WTC11 (cell line): Measurements from ENCODE around the gene PER1. TPM values are rescaled to one million over a fixed set of nuclear protein-coding genes. Genes with fewer than 3 reads are reported as not detected.

Experiments used
- ATAC-seq: fragments of 200-7000 bp; cut with Tn5 transposase; 2 replicates; pipeline ENCODE4 v1.10.0; 2021; ENCODE audit warnings: mild to moderate bottlenecking, moderate library complexity
- CTCF ChIA-PET: fragments of 300-600 bp; sonication (Branson Sonifier 250); formaldehyde crosslinking; loops from one replicate; lab custom pipeline; 2021; ENCODE audit warnings: antibody characterized with exemption; lab: Charles Lee
- POLR2A ChIA-PET: fragments of 350-600 bp; sonication (Branson Sonifier 250); formaldehyde crosslinking; loops from one replicate; lab custom pipeline; 2021; ENCODE audit warnings: antibody characterized with exemption; lab: Charles Lee
- DNase-seq: peaks from one replicate; pipeline ENCODE4 v3.0.0; 2021; ENCODE audit warnings: low spot score
- H3K27ac Mint-ChIP-seq: 2 replicates; pipeline ENCODE4 v1.8.0; 2021; ENCODE audit warnings: mixed read lengths
- H3K27me3 Mint-ChIP-seq: 2 replicates; pipeline ENCODE4 v1.8.0; 2021; ENCODE audit warnings: low read depth, mild to moderate bottlenecking, moderate library complexity, mixed read lengths
- H3K36me3 Mint-ChIP-seq: 2 replicates; pipeline ENCODE4 v1.8.0; 2021; ENCODE audit warnings: mixed read lengths
- H3K4me1 Mint-ChIP-seq: 2 replicates; pipeline ENCODE4 v1.8.0; 2022; ENCODE audit warnings: mixed read lengths
- H3K4me3 Mint-ChIP-seq: 2 replicates; pipeline ENCODE4 v1.8.0; 2021; ENCODE audit warnings: mild to moderate bottlenecking, moderate library complexity, mixed read lengths
- H3K9me3 Mint-ChIP-seq: 2 replicates; pipeline ENCODE4 v1.8.0; 2021; ENCODE audit warnings: mixed read lengths
- AR ChIP-seq: fragments of 250-450 bp; sonication (Bioruptor Pico); IDR thresholded peaks from 2 replicates; pipeline ENCODE4 v1.9.0; 2021; ENCODE audit warnings: mild to moderate bottlenecking
- ERG ChIP-seq: fragments of 250-450 bp; sonication (Bioruptor Pico); IDR thresholded peaks from 2 replicates; pipeline ENCODE4 v1.8.0; 2021; ENCODE audit warnings: mild to moderate bottlenecking
- FOXP4 ChIP-seq: sonication (generic); formaldehyde crosslinking; IDR thresholded peaks from 2 replicates; pipeline ENCODE4 v1.8.0; 2022; ENCODE audit warnings: mild to moderate bottlenecking, missing genetic modification reagents
- IRF1 ChIP-seq: sonication (generic); formaldehyde crosslinking; IDR thresholded peaks from 2 replicates; pipeline ENCODE4 v1.8.0; 2023; ENCODE audit warnings: missing genetic modification reagents
- MAX ChIP-seq: sonication (generic); formaldehyde crosslinking; IDR thresholded peaks from 2 replicates; pipeline ENCODE4 v1.8.0; 2022; ENCODE audit warnings: mild to moderate bottlenecking, missing genetic modification reagents
- PREB ChIP-seq: sonication (generic); formaldehyde crosslinking; IDR thresholded peaks from 2 replicates; pipeline ENCODE4 v1.8.1; 2022; ENCODE audit warnings: mild to moderate bottlenecking, missing genetic modification reagents, moderate library complexity, borderline replicate concordance
- ZNF416 ChIP-seq: fragments of 250-450 bp; sonication (Bioruptor Pico); IDR thresholded peaks from 2 replicates; pipeline ENCODE4 v1.9.0; 2021; ENCODE audit warnings: mild to moderate bottlenecking, inconsistent platforms
- ZNF425 ChIP-seq: fragments of 250-450 bp; sonication (Bioruptor Pico); conservative IDR thresholded peaks from 2 replicates; pipeline ENCODE4 v1.9.0; 2021; ENCODE audit warnings: mild to moderate bottlenecking
- ZNF512 ChIP-seq: sonication (generic); formaldehyde crosslinking; IDR thresholded peaks from 2 replicates; pipeline ENCODE4 v1.8.1; 2022; ENCODE audit warnings: missing genetic modification reagents, borderline replicate concordance
- ZSCAN18 ChIP-seq: fragments of 250-450 bp; sonication (Bioruptor Pico); IDR thresholded peaks from 2 replicates; pipeline ENCODE4 v2.1.2; 2022; ENCODE audit warnings: mild to moderate bottlenecking, moderate library complexity
- total RNA-seq: library from RNA; stranded (reverse); gene quantifications from 3 replicates; pipeline ENCODE4 v1.2.3, GENCODE V29; 2021

The PER1 gene
- total RNA-seq, 1 experiment from 2014 or later, result 46.9 TPM

- no peak overlapping the region for H3K4me3 Mint-ChIP-seq
- DNase-seq, result no peak
- CTCF ChIA-PET, result interaction anchor here (1.1 to 2.7 kb wide), 10 partner anchors 16 to 98 kb away, joined by 3 to 14 read pairs (median 8); partner anchors contain the start of gene ALOXE3
- H3K36me3 Mint-ChIP-seq, result no peaks in the 10 kb centered on the region; the same call in 1 of the 2 replicates
- H3K9me3 Mint-ChIP-seq, result no peaks in the 10 kb centered on the region
- peaks cover 3% of the 10 kb centered on the region; the same call in 1 of the 2 replicates for H3K27me3 Mint-ChIP-seq
- no peak for ATAC-seq
- H3K4me1 Mint-ChIP-seq, result peaks cover 22% of the 10 kb centered on the region
- POLR2A ChIA-PET, result interaction anchor here (1.1 to 2.5 kb wide), 6 partner anchors 9 to 468 kb away, joined by 3 to 22 read pairs (median 5); partner anchors contain the start of genes AURKB, HES7 and TP53
- H3K27ac Mint-ChIP-seq, result no peak overlapping the region; the same call in 1 of the 2 replicates
- no peak for TF ChIP-seq MAX (CRISPR knock-in tag)
- TF ChIP-seq IRF1 (CRISPR knock-in tag), result no peak
- TF ChIP-seq PREB (CRISPR knock-in tag), result no peak
- TF ChIP-seq FOXP4, result no peak
- no peak for TF ChIP-seq ZNF416
- TF ChIP-seq ZNF512 (CRISPR knock-in tag), result no peak
- TF ChIP-seq AR (CRISPR knock-in tag), result no peak
- no peak for TF ChIP-seq ZSCAN18 (CRISPR knock-in tag)
- TF ChIP-seq ZNF425 (CRISPR knock-in tag), result no peak
- TF ChIP-seq ERG (CRISPR knock-in tag), result no peak
Measured at GRCh38 chr17:8155231-8155995, 3.2 kb upstream of the PER1 start.
